Measurements from ENCODE around the gene NFATC1.

GRCh38 chr18:79456105-79456980 is 60.6 kb downstream of the NFATC1 start:
- no peak for TF ChIP-seq POLR2A (IDR thresholded peaks at IDR 0.05)
- TF ChIP-seq CTCF (IDR thresholded peaks at IDR 0.05 in 4 of 5, conservative IDR thresholded peaks at IDR 0.05 in 1 of 5): no peak
